ENCODE results near the gene INPP1. TPM values are rescaled to one million over a fixed set of nuclear protein-coding genes. Genes with fewer than 3 reads are reported as not detected.
"Not testable (repeated sequence)": the region's sequence is repeated elsewhere in the genome, so short reads cannot be mapped to it uniquely, and the experiment has no call there.

Gene INPP1
- total and polyA plus RNA-seq, 4 donors: 9.1 to 13.2 (median 12.4) TPM

DNA sequence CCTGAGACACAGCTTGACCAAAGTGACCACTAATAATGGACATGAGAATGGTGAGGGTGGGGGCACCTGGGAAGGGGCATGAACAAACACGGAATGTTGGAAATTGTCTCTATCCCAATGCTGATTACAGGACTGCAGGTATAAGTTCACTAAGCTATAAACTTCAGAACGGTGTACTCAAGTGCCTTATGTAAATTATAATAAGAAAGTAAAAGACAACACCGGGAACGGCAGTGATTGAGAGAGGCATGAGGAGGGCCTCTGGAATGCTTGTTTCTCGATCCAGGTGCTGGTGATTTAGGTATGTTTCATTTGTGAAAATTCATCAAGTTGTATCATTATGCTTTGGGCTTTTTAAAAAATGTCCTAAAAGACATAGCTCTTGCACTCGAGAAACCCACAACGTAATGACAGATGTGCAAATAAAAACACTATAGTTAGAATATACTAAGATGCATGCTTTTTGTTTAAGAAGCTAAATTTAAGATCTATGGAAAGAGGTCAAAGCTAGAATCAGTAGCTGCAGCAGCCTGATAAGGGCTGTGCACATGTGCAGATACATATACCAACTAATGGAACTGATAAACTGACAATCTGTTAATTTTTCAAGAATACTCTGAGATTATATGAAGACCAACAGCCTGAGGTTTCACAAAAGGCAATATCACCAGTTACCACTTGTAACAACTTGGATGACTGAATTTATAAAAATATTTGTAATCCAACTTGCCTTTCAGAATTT lies 31.3 kb upstream of the INPP1 start:
- no peak for DNase-seq (ENCODE audit: low spot score)
- Histone ChIP-seq H3K27ac (ENCODE audit: low read depth in 1 of 2, low read length in 2 of 2) (no peak overlapping the region), H3K9me3 (ENCODE audit: control insufficient read depth in 4 of 4, low read length in 3 of 4) (no peaks in the 10 kb centered on the region), H3K4me3 (ENCODE audit: low read depth in 1 of 3, low read length in 3 of 3) (no peak overlapping the region), H3K36me3 (ENCODE audit: control insufficient read depth in 4 of 4, insufficient read depth in 3 of 4, low read depth in 1 of 4, low read length in 3 of 4) (peaks cover 0 to 10% (median 3%) of the 10 kb centered on the region in 4 donors), H3K4me1 (ENCODE audit: control insufficient read depth in 4 of 4, insufficient read depth in 4 of 4, low read length in 3 of 4) (peaks cover 2 to 32% (median 24%) of the 10 kb centered on the region in 4 donors), H3K27me3 (ENCODE audit: control insufficient read depth in 4 of 4, insufficient read depth in 4 of 4, low read length in 3 of 4) (no peaks in the 10 kb centered on the region), H3K9ac (ENCODE audit: low read depth in 1 of 2, low read length in 2 of 2) (no peak overlapping the region)
- 84% methylated on average over 7 of the region's 7 CpGs for WGBS
- TF ChIP-seq, protein P1, sequence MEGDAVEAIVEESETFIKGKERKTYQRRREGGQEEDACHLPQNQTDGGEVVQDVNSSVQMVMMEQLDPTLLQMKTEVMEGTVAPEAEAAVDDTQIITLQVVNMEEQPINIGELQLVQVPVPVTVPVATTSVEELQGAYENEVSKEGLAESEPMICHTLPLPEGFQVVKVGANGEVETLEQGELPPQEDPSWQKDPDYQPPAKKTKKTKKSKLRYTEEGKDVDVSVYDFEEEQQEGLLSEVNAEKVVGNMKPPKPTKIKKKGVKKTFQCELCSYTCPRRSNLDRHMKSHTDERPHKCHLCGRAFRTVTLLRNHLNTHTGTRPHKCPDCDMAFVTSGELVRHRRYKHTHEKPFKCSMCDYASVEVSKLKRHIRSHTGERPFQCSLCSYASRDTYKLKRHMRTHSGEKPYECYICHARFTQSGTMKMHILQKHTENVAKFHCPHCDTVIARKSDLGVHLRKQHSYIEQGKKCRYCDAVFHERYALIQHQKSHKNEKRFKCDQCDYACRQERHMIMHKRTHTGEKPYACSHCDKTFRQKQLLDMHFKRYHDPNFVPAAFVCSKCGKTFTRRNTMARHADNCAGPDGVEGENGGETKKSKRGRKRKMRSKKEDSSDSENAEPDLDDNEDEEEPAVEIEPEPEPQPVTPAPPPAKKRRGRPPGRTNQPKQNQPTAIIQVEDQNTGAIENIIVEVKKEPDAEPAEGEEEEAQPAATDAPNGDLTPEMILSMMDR (IDR thresholded peaks at IDR 0.05; ENCODE audit: low read depth, low read length, missing input control): no peak
- TF ChIP-seq, protein P2, sequence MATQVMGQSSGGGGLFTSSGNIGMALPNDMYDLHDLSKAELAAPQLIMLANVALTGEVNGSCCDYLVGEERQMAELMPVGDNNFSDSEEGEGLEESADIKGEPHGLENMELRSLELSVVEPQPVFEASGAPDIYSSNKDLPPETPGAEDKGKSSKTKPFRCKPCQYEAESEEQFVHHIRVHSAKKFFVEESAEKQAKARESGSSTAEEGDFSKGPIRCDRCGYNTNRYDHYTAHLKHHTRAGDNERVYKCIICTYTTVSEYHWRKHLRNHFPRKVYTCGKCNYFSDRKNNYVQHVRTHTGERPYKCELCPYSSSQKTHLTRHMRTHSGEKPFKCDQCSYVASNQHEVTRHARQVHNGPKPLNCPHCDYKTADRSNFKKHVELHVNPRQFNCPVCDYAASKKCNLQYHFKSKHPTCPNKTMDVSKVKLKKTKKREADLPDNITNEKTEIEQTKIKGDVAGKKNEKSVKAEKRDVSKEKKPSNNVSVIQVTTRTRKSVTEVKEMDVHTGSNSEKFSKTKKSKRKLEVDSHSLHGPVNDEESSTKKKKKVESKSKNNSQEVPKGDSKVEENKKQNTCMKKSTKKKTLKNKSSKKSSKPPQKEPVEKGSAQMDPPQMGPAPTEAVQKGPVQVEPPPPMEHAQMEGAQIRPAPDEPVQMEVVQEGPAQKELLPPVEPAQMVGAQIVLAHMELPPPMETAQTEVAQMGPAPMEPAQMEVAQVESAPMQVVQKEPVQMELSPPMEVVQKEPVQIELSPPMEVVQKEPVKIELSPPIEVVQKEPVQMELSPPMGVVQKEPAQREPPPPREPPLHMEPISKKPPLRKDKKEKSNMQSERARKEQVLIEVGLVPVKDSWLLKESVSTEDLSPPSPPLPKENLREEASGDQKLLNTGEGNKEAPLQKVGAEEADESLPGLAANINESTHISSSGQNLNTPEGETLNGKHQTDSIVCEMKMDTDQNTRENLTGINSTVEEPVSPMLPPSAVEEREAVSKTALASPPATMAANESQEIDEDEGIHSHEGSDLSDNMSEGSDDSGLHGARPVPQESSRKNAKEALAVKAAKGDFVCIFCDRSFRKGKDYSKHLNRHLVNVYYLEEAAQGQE (IDR thresholded peaks at IDR 0.05): no peak
- no peak for TF ChIP-seq JUND (IDR thresholded peaks at IDR 0.05)
- no peak for TF ChIP-seq GABPA (IDR thresholded peaks at IDR 0.05 in 1 of 2, conservative IDR thresholded peaks at IDR 0.05 in 1 of 2)
- no peak for TF ChIP-seq SP1 (IDR thresholded peaks at IDR 0.05)
- no peak for TF ChIP-seq FOXA1 (IDR thresholded peaks at IDR 0.05)
- no peak for TF ChIP-seq EGR1 (IDR thresholded peaks at IDR 0.05; ENCODE audit: low read depth in 2 of 2)
- TF ChIP-seq RAD21 (IDR thresholded peaks at IDR 0.05): no peak
- no peak for TF ChIP-seq NR2F2 (IDR thresholded peaks at IDR 0.05)
- TF ChIP-seq, protein P3, sequence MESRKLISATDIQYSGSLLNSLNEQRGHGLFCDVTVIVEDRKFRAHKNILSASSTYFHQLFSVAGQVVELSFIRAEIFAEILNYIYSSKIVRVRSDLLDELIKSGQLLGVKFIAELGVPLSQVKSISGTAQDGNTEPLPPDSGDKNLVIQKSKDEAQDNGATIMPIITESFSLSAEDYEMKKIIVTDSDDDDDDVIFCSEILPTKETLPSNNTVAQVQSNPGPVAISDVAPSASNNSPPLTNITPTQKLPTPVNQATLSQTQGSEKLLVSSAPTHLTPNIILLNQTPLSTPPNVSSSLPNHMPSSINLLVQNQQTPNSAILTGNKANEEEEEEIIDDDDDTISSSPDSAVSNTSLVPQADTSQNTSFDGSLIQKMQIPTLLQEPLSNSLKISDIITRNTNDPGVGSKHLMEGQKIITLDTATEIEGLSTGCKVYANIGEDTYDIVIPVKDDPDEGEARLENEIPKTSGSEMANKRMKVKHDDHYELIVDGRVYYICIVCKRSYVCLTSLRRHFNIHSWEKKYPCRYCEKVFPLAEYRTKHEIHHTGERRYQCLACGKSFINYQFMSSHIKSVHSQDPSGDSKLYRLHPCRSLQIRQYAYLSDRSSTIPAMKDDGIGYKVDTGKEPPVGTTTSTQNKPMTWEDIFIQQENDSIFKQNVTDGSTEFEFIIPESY (IDR thresholded peaks at IDR 0.05): no peak
- no peak for TF ChIP-seq HNF4G (IDR thresholded peaks at IDR 0.05)
- TF ChIP-seq YY1 (IDR thresholded peaks at IDR 0.05): no peak
- TF ChIP-seq, protein P4, sequence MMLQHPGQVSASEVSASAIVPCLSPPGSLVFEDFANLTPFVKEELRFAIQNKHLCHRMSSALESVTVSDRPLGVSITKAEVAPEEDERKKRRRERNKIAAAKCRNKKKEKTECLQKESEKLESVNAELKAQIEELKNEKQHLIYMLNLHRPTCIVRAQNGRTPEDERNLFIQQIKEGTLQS (IDR thresholded peaks at IDR 0.05): no peak
- no peak for TF ChIP-seq TAF1 (conservative IDR thresholded peaks at IDR 0.05)
- TF ChIP-seq, protein P5, sequence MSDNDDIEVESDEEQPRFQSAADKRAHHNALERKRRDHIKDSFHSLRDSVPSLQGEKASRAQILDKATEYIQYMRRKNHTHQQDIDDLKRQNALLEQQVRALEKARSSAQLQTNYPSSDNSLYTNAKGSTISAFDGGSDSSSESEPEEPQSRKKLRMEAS (IDR thresholded peaks at IDR 0.05): no peak
- TF ChIP-seq FOXA2 (IDR thresholded peaks at IDR 0.05): no peak
- TF ChIP-seq HNF4A (conservative IDR thresholded peaks at IDR 0.05): no peak
- TF ChIP-seq RXRA (IDR thresholded peaks at IDR 0.05): no peak

DNA sequence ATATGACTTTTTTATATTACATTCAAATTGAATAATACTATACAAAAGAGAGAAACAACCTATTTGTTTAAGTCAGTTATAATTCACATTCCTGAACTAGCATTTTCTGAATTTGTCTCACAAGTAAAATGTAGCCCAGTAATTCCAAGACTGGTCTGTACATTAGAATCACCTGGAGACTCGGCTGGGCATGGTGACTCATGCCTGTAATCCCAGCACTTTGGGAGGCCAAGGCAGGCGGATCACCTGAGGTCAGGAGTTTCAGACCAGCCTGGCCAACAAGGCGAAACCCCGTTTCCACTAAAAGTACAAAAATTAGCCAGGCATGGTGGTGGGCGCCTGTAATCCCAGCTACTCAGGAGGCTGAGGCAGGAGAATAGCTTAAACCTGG lies 30.8 kb upstream of the INPP1 start:
- H3K27ac ChIP-seq (ENCODE audit: low read depth in 1 of 2, low read length in 2 of 2); DNase-seq (ENCODE audit: low spot score); H3K9me3 ChIP-seq (ENCODE audit: control insufficient read depth in 4 of 4, low read length in 3 of 4); H3K27me3 ChIP-seq (ENCODE audit: control insufficient read depth in 4 of 4, insufficient read depth in 4 of 4, low read length in 3 of 4); H3K9ac ChIP-seq (ENCODE audit: low read depth in 1 of 2, low read length in 2 of 2); H3K36me3 ChIP-seq (ENCODE audit: control insufficient read depth in 4 of 4, insufficient read depth in 3 of 4, low read depth in 1 of 4, low read length in 3 of 4); H3K4me3 ChIP-seq (ENCODE audit: low read depth in 1 of 3, low read length in 3 of 3): not testable (repeated sequence)
- 80% methylated on average over 5 of the region's 5 CpGs for WGBS
- peaks cover 2 to 37% (median 28%) of the 10 kb centered on the region in 4 donors for H3K4me1 ChIP-seq (ENCODE audit: control insufficient read depth in 4 of 4, insufficient read depth in 4 of 4, low read length in 3 of 4)

All from liver (tissue), 9 donors.